Measurements from ENCODE around the gene CHCHD1.
A peak's percentile ranks its signal among the peaks of the same experiment; 100 is the strongest.
"Not testable (repeated sequence)": the region's sequence is repeated elsewhere in the genome, so short reads cannot be mapped to it uniquely, and the experiment has no call there.

The CHCHD1 gene

DNA sequence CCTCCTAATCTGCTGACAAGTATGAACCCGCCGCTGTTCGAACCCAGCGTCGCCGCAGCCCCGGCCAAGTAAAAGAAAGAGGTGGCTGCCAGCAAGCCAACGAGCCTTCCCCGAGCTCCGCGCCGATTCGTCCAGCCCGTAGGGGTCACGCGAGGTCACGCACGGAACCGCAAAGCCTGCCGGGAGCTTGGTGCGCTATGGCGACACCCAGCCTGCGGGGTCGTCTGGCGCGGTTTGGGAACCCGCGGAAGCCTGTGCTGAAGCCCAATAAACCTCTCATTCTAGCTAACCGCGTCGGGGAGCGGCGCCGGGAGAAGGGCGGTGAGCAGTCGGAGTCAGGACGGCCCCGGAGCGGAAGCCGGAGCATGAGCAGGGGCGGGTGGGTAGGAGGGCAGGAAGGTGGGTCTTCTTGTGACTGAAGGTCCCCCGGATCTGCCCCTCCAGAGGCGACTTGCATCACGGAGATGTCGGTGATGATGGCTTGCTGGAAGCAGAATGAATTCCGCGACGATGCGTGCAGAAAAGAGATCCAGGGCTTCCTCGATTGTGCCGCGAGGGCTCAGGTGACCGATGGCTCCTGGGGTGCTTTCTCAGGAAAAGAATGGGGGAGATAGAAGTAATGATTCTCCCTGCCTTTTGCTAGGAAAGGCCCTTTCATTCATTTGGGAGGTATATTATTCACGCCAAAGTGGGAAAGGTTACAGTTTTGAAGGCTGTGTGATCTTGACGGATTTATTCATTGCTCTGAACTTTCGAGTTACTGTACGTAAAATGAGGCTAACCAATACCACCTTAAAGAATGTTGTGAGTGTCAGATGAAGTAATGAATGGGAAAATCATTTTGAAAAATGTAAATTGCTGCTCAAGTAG, at the start of gene CHCHD1:
Gene CHCHD1, plus strand, starts transcription at position 170 of the 870 bp plus-strand sequence. Its CDS starts 28 bp downstream, at position 198.
- peak; percentile 98 for DNase-seq

GRCh38 chr10:73732426-73732825, 49.4 kb upstream of the CHCHD1 start:
- no peak for DNase-seq

DNA sequence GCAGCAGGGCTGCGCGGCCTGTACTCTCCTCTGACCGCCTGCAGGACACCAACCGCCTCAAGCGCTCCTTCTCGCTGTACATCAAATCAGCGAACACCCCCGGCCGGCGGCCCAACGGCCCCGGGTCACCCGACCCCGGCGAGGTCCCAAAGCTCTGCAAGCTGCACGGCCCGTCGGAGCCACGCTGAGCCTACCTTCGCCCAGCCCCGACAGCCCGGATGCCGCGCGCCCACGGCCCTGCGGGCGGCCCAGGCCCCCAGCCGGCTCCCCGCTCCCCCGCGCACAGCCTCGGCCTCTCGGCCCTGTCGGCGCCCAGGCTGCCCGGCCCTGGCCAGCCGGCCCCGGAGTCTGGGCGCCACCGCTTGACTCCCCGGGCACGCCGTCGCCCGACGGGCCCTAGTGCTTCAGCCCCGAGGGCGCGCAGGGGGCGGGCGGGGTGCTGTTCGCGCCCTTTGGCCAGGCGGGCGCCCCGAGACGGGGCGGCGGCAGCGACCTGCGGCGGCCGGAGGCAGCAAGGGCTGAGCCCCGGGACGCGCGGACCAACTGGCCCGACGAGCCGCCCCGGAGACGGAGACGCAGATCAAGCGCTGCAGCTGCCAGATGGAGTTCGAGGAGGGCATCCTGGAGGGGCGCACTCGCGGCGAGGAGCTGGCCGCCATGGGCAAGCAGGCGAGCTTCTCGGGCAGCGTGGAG, 48.8 kb upstream of the CHCHD1 start:
- no peak for DNase-seq

DNA sequence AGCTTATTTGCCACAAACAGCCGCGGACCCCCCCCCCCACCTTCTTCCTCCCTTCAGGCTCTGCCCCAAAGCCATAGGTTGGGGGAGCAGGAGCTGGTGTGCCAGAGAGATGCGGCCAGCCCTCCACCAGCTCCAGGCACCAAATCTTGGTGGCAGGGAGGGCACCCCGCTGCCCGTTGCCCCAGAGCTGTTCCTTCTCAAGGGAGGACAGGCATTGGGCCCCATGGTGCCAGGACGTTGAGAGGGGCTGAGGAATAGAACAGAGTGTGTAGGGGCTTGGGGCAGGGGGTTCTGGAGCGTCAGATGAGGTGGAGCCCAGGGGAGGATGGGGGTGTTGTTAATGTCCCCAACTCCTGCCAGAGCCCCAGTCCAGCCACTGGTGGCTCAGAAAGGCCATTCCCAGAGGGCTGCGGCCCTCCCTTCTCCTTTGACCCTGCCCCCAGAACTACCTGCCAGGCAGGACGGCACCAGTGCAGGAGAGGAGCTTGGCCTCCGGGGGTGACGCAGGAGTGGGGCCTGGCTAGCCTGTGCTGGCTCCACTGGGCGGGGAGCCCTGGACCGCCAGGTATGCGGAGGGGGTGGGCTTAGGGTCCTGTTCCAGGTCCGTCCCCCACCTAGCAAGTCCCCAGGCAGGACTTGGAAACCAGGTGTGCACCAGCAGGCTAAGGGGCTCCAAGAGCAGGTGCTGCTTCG, 47.7 kb upstream of the CHCHD1 start:
- DNase-seq, result no peak

GRCh38 chr10:73734796-73735305, 47.0 kb upstream of the CHCHD1 start:
- no peak for DNase-seq

DNA sequence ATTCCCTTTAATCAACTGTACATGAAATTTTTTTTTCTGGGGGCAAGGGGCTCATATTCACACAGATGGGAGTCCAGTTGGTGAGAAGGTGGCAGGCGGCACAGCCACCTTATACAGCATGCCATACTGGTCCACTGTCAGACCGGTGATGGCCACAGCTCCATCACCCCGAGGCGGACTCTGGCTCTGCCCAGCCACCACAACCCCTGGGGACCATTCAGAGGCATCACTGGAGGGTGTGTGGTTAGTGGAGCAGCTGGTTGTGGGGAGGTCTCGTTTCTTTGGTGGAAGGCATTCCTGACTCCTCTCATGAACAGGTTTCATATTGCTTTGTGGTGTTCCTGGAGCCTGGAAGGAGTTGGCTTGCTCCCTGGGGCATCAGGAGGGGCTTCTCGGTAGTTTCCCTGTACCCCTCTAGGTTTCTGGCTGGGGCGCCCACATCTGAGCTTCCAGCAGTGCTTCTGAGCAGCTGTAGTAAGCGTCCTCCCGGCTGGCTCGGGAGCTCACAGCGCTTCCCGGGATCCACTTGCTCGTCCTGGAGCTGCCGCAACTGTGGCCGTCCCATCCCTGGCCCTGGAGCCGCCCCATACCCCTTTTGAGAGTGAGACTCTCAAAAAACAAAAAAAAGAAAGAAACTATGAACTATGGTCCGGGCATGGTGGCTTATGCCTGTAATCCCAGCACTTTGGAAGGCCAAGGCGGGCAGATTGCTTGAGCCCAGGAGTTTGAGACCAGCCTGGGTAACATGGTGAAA, 41.2 kb upstream of the CHCHD1 start:
- not testable (repeated sequence) for DNase-seq

- no peak for DNase-seq
Observed at GRCh38 chr10:73742454-73742734, 39.5 kb upstream of the CHCHD1 start.

- DNase-seq, result no peak
Observed at GRCh38 chr10:73743327-73743904, 38.4 kb upstream of the CHCHD1 start.

- DNase-seq, result peak; percentile 98
Observed at GRCh38 chr10:73743905-73744663, 37.8 kb upstream of the CHCHD1 start, which contains the start of gene SEC24C. Gene SEC24C, plus strand, starts transcription at chr10:73744372. Its CDS starts 2,461 bp downstream, at chr10:73746833.

DNA sequence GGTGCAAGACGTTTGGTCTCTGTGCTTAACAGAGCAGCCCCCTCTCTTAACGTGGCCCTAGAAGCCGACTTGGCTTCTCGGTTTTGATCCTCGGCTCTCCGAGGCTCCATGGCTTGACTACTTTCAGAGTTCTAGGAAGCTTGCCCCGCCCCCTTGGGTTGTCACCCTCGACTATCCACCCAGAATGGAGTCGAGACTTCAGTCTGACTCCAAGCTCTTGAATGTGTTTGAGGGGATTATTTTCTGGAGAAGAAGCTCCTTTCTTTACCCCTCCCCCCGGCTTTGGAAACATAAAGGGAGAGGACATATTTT, 37.2 kb upstream of the CHCHD1 start:
- peak; percentile 86 for DNase-seq

DNA sequence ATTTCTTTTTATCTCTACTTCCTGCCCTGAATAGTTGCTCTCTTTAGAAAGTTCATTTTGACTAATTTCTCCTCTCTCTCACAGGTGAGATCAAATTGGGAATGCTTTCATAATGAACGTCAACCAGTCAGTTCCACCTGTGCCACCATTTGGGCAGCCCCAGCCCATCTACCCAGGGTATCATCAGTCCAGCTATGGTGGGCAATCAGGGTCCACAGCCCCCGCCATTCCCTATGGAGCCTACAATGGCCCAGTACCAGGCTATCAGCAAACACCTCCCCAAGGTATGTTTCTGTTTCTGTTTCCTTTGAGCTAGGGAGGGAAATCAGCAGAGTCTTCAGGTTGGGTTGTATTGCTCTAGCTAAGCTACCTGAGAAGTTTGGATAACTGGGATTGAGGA, 35.1 kb upstream of the CHCHD1 start:
- DNase-seq, result no peak

- DNase-seq, result no peak
Observed at GRCh38 chr10:73750819-73751218, 31.0 kb upstream of the CHCHD1 start.

GRCh38 chr10:73756183-73756582, 25.7 kb upstream of the CHCHD1 start:
- no peak for DNase-seq

DNA sequence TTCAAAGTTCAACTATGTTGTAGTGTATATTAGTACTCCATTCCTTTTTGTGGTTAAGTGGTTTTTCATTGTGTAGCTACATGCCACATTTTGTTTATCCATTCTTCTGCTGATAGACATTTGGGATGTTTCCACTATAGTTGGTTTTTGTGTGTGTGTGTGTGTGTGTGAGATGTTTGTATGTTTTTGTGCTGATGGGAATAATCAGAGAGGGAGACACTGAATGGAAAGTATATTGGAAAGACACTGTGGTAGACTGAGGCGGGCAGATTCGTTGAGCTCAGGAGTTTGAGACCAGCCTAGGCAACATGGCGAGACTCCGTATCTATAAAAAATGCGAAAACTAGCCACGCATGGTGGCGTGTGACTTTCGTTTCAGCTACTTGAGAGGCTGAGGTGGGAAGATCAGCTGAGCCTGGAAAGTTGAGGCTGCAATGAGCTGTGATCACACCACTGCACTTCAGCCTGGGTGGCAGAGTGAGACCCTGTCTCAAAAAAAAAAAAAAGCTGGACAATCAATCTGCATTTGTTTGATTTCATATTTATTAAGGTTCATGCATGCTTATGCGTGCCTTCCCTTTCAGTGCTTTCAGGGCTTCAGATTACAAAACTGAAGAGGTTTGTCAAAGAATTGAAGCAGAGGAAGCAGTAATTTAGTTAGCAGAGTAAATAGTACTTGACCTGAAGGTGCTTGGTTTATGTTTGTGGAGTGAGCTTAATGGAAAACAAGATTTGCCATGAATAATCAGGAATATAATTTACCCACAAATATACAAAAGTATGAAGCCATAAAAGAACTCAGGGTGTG, 22.9 kb upstream of the CHCHD1 start:
- no peak for DNase-seq

- DNase-seq, result peak; percentile 74
Observed at GRCh38 chr10:73759512-73760115, 22.2 kb upstream of the CHCHD1 start.

DNA sequence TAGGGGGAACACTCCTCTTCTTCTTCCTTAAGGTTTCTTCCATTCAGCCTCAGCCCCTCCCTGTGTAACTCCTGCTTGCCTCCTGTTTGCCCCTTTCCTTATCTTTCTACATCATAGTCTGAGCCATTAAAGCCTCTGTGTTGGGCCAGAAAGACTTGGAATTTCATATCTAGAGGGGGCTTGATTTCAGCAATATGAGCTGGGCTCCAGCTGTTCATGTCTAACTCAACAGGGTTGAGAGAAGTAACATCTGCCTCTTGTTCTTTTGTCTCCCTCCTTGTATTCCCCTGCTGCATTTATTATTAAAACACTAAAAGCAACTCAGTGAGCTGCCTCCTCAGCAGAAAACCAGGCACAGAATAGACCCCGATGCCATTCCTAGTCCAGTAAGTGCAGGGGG, 20.1 kb upstream of the CHCHD1 start:
- DNase-seq, result no peak

DNA sequence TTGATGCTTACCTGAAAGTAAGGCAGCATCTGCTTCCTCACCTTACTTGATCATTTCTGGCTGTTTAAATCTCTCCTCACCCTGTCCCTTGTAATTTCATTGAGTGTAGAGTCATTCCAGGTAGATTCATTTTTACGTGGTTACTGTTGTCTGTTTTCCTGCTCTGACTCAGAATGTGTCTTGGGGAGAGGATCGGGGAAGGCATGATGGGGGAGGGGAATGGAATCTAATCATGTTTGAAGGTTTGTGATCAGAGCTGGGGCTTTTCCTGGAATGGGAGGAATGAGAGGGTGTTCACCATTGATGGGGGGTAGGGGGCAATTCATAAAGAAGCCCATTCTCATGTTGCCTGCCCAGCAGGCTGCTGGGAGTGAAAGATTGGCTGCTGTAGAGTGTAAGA, 18.9 kb upstream of the CHCHD1 start:
- no peak for DNase-seq

DNA sequence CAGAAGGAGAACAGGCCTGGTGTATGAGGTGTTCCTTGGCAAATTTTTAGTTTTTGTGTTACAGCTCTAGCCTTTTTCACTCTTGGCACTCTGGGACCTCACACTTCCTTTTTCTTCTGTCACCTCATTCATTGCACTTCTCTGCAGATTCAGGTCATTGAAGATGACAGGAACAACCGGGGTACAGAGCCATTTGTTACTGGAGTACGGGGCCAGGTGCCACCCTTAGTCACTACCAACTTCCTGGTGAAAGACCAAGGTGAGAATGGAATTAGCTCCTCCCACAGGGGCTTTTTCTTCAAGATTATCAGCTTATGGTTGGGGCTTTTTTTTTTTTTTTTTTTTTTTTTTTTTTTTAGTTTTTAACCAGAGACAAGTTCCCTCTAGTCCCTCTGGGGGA, 18.5 kb upstream of the CHCHD1 start:
- no peak for DNase-seq

DNA sequence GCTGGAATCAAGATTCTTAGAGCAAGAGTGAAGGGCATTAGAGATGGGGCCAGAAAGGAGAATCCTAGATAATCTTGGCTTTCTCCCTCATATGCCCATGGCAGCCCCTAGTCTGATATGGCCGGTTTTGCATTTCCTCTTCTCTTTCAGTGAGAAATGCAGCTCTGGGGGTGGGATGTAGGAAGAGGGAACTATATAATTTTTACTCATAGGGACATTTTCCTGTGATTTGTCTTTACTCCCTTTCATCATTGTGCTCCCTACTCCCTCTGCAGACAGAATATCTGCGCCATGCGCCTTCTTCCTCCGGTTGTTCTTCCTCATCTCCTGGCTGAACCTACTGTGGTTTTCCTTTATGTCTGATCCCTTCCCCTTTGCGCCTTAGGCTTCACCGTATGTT, 16.8 kb upstream of the CHCHD1 start:
- no peak for DNase-seq

GRCh38 chr10:73768881-73769280, 13.0 kb upstream of the CHCHD1 start:
- peak; percentile 87 for DNase-seq

All from activated effector memory CD4-positive, alpha-beta T cell treated with anti-CD3 and anti-CD28 coated beads, Interleukin-2, amount 50 U/mL, for 16 hours (primary cell).